K562 (cell line): ENCODE data around the gene TMEM217. TPM values are rescaled to one million over a fixed set of nuclear protein-coding genes. Genes with fewer than 3 reads are reported as not detected.

ENCODE experiments used
- CHD2 ChIP-seq: IDR thresholded peaks from 2 replicates; pipeline ENCODE4 v1.6.1; 2011; ENCODE audit warnings: low read depth, low read length
- CXXC5 ChIP-seq: fragments of 250-450 bp; sonication (Bioruptor Pico); IDR thresholded peaks from 2 replicates; pipeline ENCODE4 v1.8.0; 2022; ENCODE audit warnings: inconsistent platforms, mild to moderate bottlenecking, moderate library complexity
- EGR1 ChIP-seq: fragments of 450-650 bp; conservative IDR thresholded peaks from 2 replicates; pipeline ENCODE4 v1.6.1; 2017; ENCODE audit warnings: mild to moderate bottlenecking
- EP300 ChIP-seq: IDR thresholded peaks from 2 replicates; pipeline ENCODE4 v1.6.1; 2012; ENCODE audit warnings: low read length, improper control_type of control experiment
- ESRRA ChIP-seq: fragments of 450-650 bp; IDR thresholded peaks from 2 replicates; pipeline ENCODE4 v1.6.1; 2014; ENCODE audit warnings: low read depth, mild to moderate bottlenecking, moderate library complexity, borderline replicate concordance
- MTF1 ChIP-seq: fragments of 250-450 bp; sonication (Bioruptor Pico); IDR thresholded peaks from 2 replicates; pipeline ENCODE4 v1.9.0; 2021; ENCODE audit warnings: moderate library complexity, mild to moderate bottlenecking, inconsistent platforms, borderline replicate concordance
- NR2C1 ChIP-seq, 2 experiments: fragments of 450-650 bp; IDR thresholded peaks; 2 replicates each; pipeline ENCODE4 v1.6.1; 2017; ENCODE audit warnings: mild to moderate bottlenecking in 2 of 2, antibody characterized with exemption in 1 of 2, inconsistent platforms in 1 of 2, missing compliant biosample characterization in 1 of 2, missing genetic modification characterization in 1 of 2
- NR3C1 ChIP-seq: sonication (generic); formaldehyde crosslinking; IDR thresholded peaks from 2 replicates; pipeline ENCODE4 v1.8.1; 2022; ENCODE audit warnings: missing genetic modification reagents
- TOE1 ChIP-seq, 2 experiments: fragments of 450-650 bp in 1 of 2; sonication (generic) in 1 of 2; formaldehyde crosslinking in 1 of 2; IDR thresholded peaks; 2 replicates each; pipeline versions ENCODE4 v1.7.1 to v1.8.0; 2016 to 2022; ENCODE audit warnings: borderline replicate concordance in 2 of 2, mild to moderate bottlenecking in 2 of 2, antibody characterized with exemption in 1 of 2, inconsistent platforms in 1 of 2, low read depth in 1 of 2, missing genetic modification reagents in 1 of 2, moderate library complexity in 1 of 2
- polyA plus RNA-seq, 8 experiments: library from polyadenylated mRNA; depleted of rRNA in 4 of 8; stranded (reverse) in 5 of 8; unstranded in 3 of 8; fragments of >200 nt; fragmentation: Nextera tagmentation in 2 of 8; fragmentation: Illumina TruSeq in 1 of 8; extraction: Ambion mirVana in 2 of 8; extraction: Trizol in 1 of 8; gene quantifications; 2 replicates each; pipeline versions ENCODE4 v1.2.1 to v1.2.3, GENCODE V29; 2011 to 2014; ENCODE audit warnings: inconsistent platforms in 1 of 8, missing spikeins in 1 of 8
- total RNA-seq, 7 experiments: library from RNA; depleted of rRNA in 6 of 7; stranded (reverse); fragments of >200 nt in 6 of 7; fragmentation: Illumina TruSeq in 2 of 7; extraction: Trizol in 2 of 7; gene quantifications; 2 replicates each; pipeline versions ENCODE4 v1.2.1 to v1.2.3, GENCODE V29; 2011 to 2021; ENCODE audit warnings: low replicate concordance in 1 of 7
- TF ChIP-seq, protein P1 (sequence below), 2 experiments: fragments of 450-650 bp; IDR thresholded peaks; 2 replicates each; pipeline ENCODE4 v1.6.1; 2016; ENCODE audit warnings: mild to moderate bottlenecking in 2 of 2, borderline replicate concordance in 1 of 2, low read depth in 1 of 2, moderate library complexity in 1 of 2
- TF ChIP-seq, protein P2 (sequence below): fragments of 200-800 bp; sonication (Bioruptor generic); IDR thresholded peaks from 2 replicates; pipeline ENCODE4 v1.6.1; 2016; ENCODE audit warnings: missing genetic modification characterization, missing compliant biosample characterization

The TMEM217 gene
- total and polyA plus RNA-seq, 9 of the 15 experiments (the other 6 are each of a cell fraction or from before 2014, with no cell fraction given): 1.3 to 8.0 (median 1.9) TPM

DNA sequence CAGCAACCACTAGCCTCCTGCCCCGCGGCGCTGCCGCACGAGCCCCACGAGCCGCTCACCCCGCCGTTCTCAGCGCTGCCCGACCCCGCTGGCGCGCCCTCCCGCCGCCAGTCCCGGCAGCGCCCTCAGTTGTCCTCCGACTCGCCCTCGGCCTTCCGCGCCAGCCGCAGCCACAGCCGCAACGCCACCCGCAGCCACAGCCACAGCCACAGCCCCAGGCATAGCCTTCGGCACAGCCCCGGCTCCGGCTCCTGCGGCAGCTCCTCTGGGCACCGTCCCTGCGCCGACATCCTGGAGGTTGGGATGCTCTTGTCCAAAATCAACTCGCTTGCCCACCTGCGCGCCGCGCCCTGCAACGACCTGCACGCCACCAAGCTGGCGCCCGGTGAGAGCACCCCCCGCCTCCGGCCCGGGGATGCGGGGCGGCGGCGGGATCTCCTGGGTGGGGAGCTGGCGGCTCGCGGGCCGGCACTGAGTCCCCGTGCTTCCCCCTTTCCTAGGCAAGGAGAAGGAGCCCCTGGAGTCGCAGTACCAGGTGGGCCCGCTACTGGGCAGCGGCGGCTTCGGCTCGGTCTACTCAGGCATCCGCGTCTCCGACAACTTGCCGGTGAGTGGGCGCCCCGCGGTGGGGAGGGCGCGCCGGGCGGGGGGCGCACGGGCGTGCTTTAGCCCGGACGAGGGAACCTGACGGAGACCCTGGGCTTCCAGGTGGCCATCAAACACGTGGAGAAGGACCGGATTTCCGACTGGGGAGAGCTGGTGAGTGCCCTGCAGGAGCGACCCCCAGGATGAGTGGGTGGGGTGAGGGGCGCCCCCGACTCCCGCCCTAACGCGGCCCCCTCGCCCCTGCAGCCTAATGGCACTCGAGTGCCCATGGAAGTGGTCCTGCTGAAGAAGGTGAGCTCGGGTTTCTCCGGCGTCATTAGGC is 87.4 kb downstream of the TMEM217 start (continued):
- TF ChIP-seq, protein P1, sequence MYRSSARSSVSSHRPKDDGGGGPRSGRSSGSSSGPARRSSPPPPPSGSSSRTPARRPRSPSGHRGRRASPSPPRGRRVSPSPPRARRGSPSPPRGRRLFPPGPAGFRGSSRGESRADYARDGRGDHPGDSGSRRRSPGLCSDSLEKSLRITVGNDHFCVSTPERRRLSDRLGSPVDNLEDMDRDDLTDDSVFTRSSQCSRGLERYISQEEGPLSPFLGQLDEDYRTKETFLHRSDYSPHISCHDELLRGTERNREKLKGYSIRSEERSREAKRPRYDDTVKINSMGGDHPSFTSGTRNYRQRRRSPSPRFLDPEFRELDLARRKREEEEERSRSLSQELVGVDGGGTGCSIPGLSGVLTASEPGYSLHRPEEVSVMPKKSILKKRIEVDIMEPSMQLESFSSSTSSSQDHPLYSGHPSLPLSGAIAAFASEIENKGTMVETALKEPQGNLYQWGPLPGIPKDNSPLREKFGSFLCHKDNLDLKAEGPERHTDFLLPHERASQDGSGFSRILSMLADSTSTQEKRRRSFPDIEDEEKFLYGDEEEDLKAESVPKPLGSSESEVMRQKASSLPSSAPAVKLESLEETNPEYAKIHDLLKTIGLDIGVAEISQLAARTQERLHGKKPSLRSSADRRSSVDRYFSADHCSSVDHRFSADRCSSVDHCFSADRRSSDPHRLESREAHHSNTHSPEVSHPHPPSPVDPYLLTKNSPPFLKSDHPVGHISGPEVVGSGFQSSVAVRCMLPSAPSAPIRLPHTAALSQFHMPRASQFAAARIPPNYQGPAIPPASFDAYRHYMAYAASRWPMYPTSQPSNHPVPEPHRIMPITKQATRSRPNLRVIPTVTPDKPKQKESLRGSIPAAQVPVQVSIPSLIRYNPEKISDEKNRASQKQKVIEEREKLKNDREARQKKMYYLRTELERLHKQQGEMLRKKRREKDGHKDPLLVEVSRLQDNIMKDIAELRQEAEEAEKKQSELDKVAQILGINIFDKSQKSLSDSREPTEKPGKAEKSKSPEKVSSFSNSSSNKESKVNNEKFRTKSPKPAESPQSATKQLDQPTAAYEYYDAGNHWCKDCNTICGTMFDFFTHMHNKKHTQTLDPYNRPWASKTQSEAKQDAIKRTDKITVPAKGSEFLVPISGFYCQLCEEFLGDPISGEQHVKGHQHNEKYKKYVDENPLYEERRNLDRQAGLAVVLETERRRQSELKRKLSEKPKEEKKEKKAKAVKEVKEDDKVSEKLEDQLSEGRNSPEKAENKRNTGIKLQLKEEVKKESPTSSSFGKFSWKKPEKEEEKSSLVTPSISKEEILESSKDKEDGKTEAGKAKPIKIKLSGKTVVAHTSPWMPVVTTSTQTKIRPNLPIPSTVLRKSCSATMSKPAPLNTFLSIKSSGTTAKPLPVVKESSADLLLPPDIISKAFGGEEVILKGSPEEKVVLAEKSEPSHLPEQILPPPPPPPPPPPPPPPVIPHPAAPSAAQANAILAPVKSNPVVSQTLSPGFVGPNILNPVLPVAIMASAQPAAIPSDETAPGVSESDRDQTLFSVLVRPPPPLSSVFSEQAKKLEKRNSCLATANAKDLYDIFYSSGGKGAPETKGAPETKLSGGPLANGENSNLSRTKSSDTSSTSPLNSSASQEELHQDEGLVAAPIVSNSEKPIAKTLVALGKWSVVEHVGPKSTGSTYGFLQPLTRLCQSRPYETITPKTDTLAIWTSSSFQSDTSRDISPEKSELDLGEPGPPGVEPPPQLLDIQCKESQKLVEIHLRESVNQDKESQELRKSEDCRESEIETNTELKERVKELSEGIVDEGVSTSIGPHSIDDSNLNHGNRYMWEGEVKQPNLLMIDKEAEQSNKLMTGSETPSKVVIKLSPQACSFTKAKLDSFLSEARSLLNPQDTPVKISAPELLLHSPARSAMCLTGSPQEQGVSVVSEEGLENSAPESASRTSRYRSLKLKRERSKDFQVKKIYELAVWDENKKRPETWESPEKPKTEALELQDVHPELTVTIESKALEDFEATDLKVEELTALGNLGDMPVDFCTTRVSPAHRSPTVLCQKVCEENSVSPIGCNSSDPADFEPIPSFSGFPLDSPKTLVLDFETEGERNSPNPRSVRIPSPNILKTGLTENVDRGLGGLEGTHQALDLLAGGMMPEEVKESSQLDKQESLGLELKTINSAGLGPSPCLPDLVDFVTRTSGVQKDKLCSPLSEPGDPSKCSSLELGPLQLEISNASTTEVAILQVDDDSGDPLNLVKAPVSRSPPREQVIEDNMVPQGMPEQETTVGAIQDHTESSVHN (IDR thresholded peaks at IDR 0.05; ENCODE audit: borderline replicate concordance in 1 of 2, low read depth in 1 of 2): no peak
- TF ChIP-seq CXXC5 (CRISPR knock-in tag) (peak; percentile 13), MTF1 (0 out of 2 replicates have a peak, but pooled peaks have one; percentile 30), EP300 (no peak), NR3C1 (CRISPR knock-in tag) (no peak; the same call in 1 of the 2 replicates), CHD2 (no peak), ESRRA (peak; percentile 73; the same call in 1 of the 2 replicates), EGR1 (peak; percentile 82), TOE1 (IDR thresholded peaks at IDR 0.05; ENCODE audit: borderline replicate concordance) (no peak; the same call in 1 of the 2 replicates), TOE1 (CRISPR knock-in tag; IDR thresholded peaks at IDR 0.05; ENCODE audit: borderline replicate concordance, low read depth) (0 out of 2 replicates have a peak, but pooled peaks have one; percentile 73), NR2C1 (IDR thresholded peaks at IDR 0.05) (no peak), NR2C1 (tag; IDR thresholded peaks at IDR 0.05) (no peak)
- TF ChIP-seq, protein P2, sequence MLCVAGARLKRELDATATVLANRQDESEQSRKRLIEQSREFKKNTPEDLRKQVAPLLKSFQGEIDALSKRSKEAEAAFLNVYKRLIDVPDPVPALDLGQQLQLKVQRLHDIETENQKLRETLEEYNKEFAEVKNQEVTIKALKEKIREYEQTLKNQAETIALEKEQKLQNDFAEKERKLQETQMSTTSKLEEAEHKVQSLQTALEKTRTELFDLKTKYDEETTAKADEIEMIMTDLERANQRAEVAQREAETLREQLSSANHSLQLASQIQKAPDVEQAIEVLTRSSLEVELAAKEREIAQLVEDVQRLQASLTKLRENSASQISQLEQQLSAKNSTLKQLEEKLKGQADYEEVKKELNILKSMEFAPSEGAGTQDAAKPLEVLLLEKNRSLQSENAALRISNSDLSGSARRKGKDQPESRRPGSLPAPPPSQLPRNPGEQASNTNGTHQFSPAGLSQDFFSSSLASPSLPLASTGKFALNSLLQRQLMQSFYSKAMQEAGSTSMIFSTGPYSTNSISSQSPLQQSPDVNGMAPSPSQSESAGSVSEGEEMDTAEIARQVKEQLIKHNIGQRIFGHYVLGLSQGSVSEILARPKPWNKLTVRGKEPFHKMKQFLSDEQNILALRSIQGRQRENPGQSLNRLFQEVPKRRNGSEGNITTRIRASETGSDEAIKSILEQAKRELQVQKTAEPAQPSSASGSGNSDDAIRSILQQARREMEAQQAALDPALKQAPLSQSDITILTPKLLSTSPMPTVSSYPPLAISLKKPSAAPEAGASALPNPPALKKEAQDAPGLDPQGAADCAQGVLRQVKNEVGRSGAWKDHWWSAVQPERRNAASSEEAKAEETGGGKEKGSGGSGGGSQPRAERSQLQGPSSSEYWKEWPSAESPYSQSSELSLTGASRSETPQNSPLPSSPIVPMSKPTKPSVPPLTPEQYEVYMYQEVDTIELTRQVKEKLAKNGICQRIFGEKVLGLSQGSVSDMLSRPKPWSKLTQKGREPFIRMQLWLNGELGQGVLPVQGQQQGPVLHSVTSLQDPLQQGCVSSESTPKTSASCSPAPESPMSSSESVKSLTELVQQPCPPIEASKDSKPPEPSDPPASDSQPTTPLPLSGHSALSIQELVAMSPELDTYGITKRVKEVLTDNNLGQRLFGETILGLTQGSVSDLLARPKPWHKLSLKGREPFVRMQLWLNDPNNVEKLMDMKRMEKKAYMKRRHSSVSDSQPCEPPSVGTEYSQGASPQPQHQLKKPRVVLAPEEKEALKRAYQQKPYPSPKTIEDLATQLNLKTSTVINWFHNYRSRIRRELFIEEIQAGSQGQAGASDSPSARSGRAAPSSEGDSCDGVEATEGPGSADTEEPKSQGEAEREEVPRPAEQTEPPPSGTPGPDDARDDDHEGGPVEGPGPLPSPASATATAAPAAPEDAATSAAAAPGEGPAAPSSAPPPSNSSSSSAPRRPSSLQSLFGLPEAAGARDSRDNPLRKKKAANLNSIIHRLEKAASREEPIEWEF (CRISPR knock-in tag): no peak
